ENCODE results near the gene ABHD16A.

The ABHD16A gene

GRCh38 chr6:31723245-31723979 lies 20.3 kb upstream of the ABHD16A start, which contains the start of gene MPIG6B:
MPIG6B (plus strand) TSS chr6:31723373; CDS start chr6:31723384, 11 bp downstream.
- peak; percentile 79 for DNase-seq (ENCODE audit: low read depth)
- no peak for TF ChIP-seq MYC (IDR thresholded peaks at IDR 0.05; ENCODE audit: low read depth, low read length)
- TF ChIP-seq POLR2A (IDR thresholded peaks at IDR 0.05; ENCODE audit: extremely low read depth, insufficient read length): no peak
- TF ChIP-seq CTCF (IDR thresholded peaks at IDR 0.05; ENCODE audit: low read depth, low read length): no peak
- no peak for TF ChIP-seq MAX (IDR thresholded peaks at IDR 0.05; ENCODE audit: low read depth, low read length)
- H3K4me3 ChIP-seq (ENCODE audit: low read depth, low read length): no peak within 1 kb of the TSS

GRCh38 chr6:31722173-31722572 lies 19.0 kb upstream of the ABHD16A start:
- DNase-seq (ENCODE audit: low read depth): no peak
- TF ChIP-seq MAX (IDR thresholded peaks at IDR 0.05; ENCODE audit: low read depth, low read length): no peak
- no peak for TF ChIP-seq POLR2A (IDR thresholded peaks at IDR 0.05; ENCODE audit: extremely low read depth, insufficient read length)
- no peak for TF ChIP-seq MYC (IDR thresholded peaks at IDR 0.05; ENCODE audit: low read depth, low read length)
- no peak for TF ChIP-seq CTCF (IDR thresholded peaks at IDR 0.05; ENCODE audit: low read depth, low read length)
- H3K4me3 ChIP-seq (ENCODE audit: low read depth, low read length): no peak overlapping the region

GRCh38 chr6:31721351-31722020 lies 18.4 kb upstream of the ABHD16A start, which contains the start of gene LY6G6C:
LY6G6C (minus strand) TSS chr6:31721746; CDS start chr6:31721679, 67 bp downstream.
- TF ChIP-seq POLR2A (IDR thresholded peaks at IDR 0.05; ENCODE audit: extremely low read depth, insufficient read length) (no peak), MYC (IDR thresholded peaks at IDR 0.05; ENCODE audit: low read depth, low read length) (no peak), MAX (IDR thresholded peaks at IDR 0.05; ENCODE audit: low read depth, low read length) (no peak), CTCF (IDR thresholded peaks at IDR 0.05; ENCODE audit: low read depth, low read length) (no peak)
- H3K4me3 ChIP-seq (ENCODE audit: low read depth, low read length): no peak within 1 kb of the TSS
- DNase-seq (ENCODE audit: low read depth): no peak

GRCh38 chr6:31720196-31720770 lies 17.2 kb upstream of the ABHD16A start:
- no peak for DNase-seq (ENCODE audit: low read depth)
- H3K4me3 ChIP-seq (ENCODE audit: low read depth, low read length): no peak overlapping the region
- TF ChIP-seq POLR2A (IDR thresholded peaks at IDR 0.05; ENCODE audit: extremely low read depth, insufficient read length): no peak
- no peak for TF ChIP-seq MYC (IDR thresholded peaks at IDR 0.05; ENCODE audit: low read depth, low read length)
- TF ChIP-seq CTCF (IDR thresholded peaks at IDR 0.05; ENCODE audit: low read depth, low read length): no peak
- TF ChIP-seq MAX (IDR thresholded peaks at IDR 0.05; ENCODE audit: low read depth, low read length): no peak

GRCh38 chr6:31719001-31719400 lies 15.9 kb upstream of the ABHD16A start:
- H3K4me3 ChIP-seq (ENCODE audit: low read depth, low read length): no peak overlapping the region
- no peak for DNase-seq (ENCODE audit: low read depth)
- TF ChIP-seq MYC (IDR thresholded peaks at IDR 0.05; ENCODE audit: low read depth, low read length): no peak
- TF ChIP-seq CTCF (IDR thresholded peaks at IDR 0.05; ENCODE audit: low read depth, low read length): no peak
- TF ChIP-seq POLR2A (IDR thresholded peaks at IDR 0.05; ENCODE audit: extremely low read depth, insufficient read length): no peak
- TF ChIP-seq MAX (IDR thresholded peaks at IDR 0.05; ENCODE audit: low read depth, low read length): no peak
